Neural cell (in vitro differentiated cells): ENCODE measurements around the gene TMCC2.

Source experiments
- CTCF ChIP-seq: fragments of 450-650 bp; IDR thresholded peaks from 2 replicates; pipeline ENCODE4 v1.5.1; 2014; ENCODE audit warnings: antibody characterized with exemption, mild to moderate bottlenecking, moderate library complexity; ENCODE audit not compliant: poor library complexity, severe bottlenecking
- POLR2AphosphoS5 ChIP-seq: IDR thresholded peaks from 2 replicates; pipeline ENCODE4 v1.6.1; 2012

GRCh38 chr1:205220421-205220820 lies 7.3 kb upstream of the TMCC2 start:
- TF ChIP-seq CTCF (no peak), POLR2AphosphoS5 (no peak)
